Putamen (tissue), 1 donor: ENCODE results near the gene HSFX4.
"Not testable (repeated sequence)": the region's sequence is repeated elsewhere in the genome, so short reads cannot be mapped to it uniquely, and the experiment has no call there.

Source experiments
- DNase-seq: peaks from one replicate; pipeline ENCODE4 v3.0.0-alpha.2; 2016; ENCODE audit warnings: low spot score

Gene HSFX4

GRCh38 chrX:149929400-149929799 lies at the start of gene HSFX4:
Gene HSFX4 (plus strand): TSS chrX:149929573. CDS start chrX:149929645, 72 bp downstream.
- DNase-seq: not testable (repeated sequence)

GRCh38 chrX:149881081-149881711 lies 48.2 kb upstream of the HSFX4 start, which contains the start of gene MAGEA8:
Gene MAGEA8 (plus strand): TSS chrX:149881183. CDS start chrX:149884273, 3,090 bp downstream.
- no peak for DNase-seq

- DNase-seq: not testable (repeated sequence)
Measured at GRCh38 chrX:149890828-149891227, 38.5 kb upstream of the HSFX4 start.

- no peak for DNase-seq
Measured at GRCh38 chrX:149898554-149898953, 30.8 kb upstream of the HSFX4 start.

GRCh38 chrX:149903889-149904748 lies 25.3 kb upstream of the HSFX4 start:
- DNase-seq: no peak

- no peak for DNase-seq
Measured at GRCh38 chrX:149908308-149908707, 21.1 kb upstream of the HSFX4 start.

GRCh38 chrX:149908727-149909126 lies 20.6 kb upstream of the HSFX4 start:
- DNase-seq: no peak

- no peak for DNase-seq
Measured at GRCh38 chrX:149909324-149910177, 19.8 kb upstream of the HSFX4 start.

GRCh38 chrX:149910178-149910695 lies 19.1 kb upstream of the HSFX4 start:
- DNase-seq: no peak

- DNase-seq: no peak
Measured at GRCh38 chrX:149916745-149917392, 12.5 kb upstream of the HSFX4 start.

- DNase-seq: not testable (repeated sequence)
Measured at GRCh38 chrX:149923836-149924235, 5.5 kb upstream of the HSFX4 start.

- not testable (repeated sequence) for DNase-seq
Measured at GRCh38 chrX:149924434-149924833, 4.9 kb upstream of the HSFX4 start.

- not testable (repeated sequence) for DNase-seq
Measured at GRCh38 chrX:149927245-149927963, 2.0 kb upstream of the HSFX4 start.

GRCh38 chrX:149927964-149928258 lies 1.5 kb upstream of the HSFX4 start:
- DNase-seq: not testable (repeated sequence)

- not testable (repeated sequence) for DNase-seq
Measured at GRCh38 chrX:149928635-149929034, 738 bp upstream of the HSFX4 start.

- DNase-seq: not testable (repeated sequence)
Measured at GRCh38 chrX:149931355-149931754, 2.0 kb downstream of the HSFX4 start.

- DNase-seq: not testable (repeated sequence)
Measured at GRCh38 chrX:149932150-149932549, 2.8 kb downstream of the HSFX4 start.

- DNase-seq: not testable (repeated sequence)
Measured at GRCh38 chrX:149932970-149933369, 3.6 kb downstream of the HSFX4 start.

- DNase-seq: not testable (repeated sequence)
Measured at GRCh38 chrX:149933547-149933946, 4.2 kb downstream of the HSFX4 start.

- not testable (repeated sequence) for DNase-seq
Measured at GRCh38 chrX:149937328-149937727, 8.0 kb downstream of the HSFX4 start.
